ENCODE measurements around the gene SNAI1. TPM values are rescaled to one million over a fixed set of nuclear protein-coding genes. Genes with fewer than 3 reads are reported as not detected.
"Not testable (repeated sequence)": the region's sequence is repeated elsewhere in the genome, so short reads cannot be mapped to it uniquely, and the experiment has no call there.

Gene SNAI1
- polyA plus RNA-seq, 1 experiment, result 6.5 TPM

GRCh38 chr20:49993301-49993751 lies 10.5 kb downstream of the SNAI1 start:
- no peak for DNase-seq (ENCODE audit: low read depth)
- no peaks in the 10 kb centered on the region for H3K27me3 ChIP-seq (ENCODE audit: control insufficient read depth, insufficient read depth, low read length)
- H3K4me3 ChIP-seq (ENCODE audit: low read depth, low read length), result no peak overlapping the region
- no peak for TF ChIP-seq CTCF (IDR thresholded peaks at IDR 0.05; ENCODE audit: insufficient read depth, low read depth, low read length)
- ChIA-PET CTCF (no interaction called here), POLR2A (no interaction called here)
- no peaks in the 10 kb centered on the region for H3K36me3 ChIP-seq (ENCODE audit: control insufficient read depth, insufficient read depth, low read length)

- no peaks in the 10 kb centered on the region for H3K27me3 ChIP-seq (ENCODE audit: control insufficient read depth, insufficient read depth, low read length)
- TF ChIP-seq CTCF (IDR thresholded peaks at IDR 0.05; ENCODE audit: insufficient read depth, low read depth, low read length), result no peak
- H3K36me3 ChIP-seq (ENCODE audit: control insufficient read depth, insufficient read depth, low read length), result no peaks in the 10 kb centered on the region
- POLR2A ChIA-PET, result interaction anchor here (0.6 kb wide), 1 partner anchor 59 kb away, joined by 6 read pairs; no protein-coding TSS in a partner anchor
- CTCF ChIA-PET, result no interaction called here
- no peak for DNase-seq (ENCODE audit: low read depth)
- H3K4me3 ChIP-seq (ENCODE audit: low read depth, low read length), result no peak overlapping the region
Observed at GRCh38 chr20:49995586-49995985, 12.8 kb downstream of the SNAI1 start.

- H3K36me3 ChIP-seq (ENCODE audit: control insufficient read depth, insufficient read depth, low read length), result not testable (repeated sequence)
Observed at GRCh38 chr20:49998478-49999188, 15.9 kb downstream of the SNAI1 start.

GRCh38 chr20:49999329-49999728 lies 16.5 kb downstream of the SNAI1 start:
- CTCF ChIA-PET, result no interaction called here
- POLR2A ChIA-PET, result interaction anchor here (0.8 kb wide), 1 partner anchor 13 kb away, joined by 4 read pairs; no protein-coding TSS in a partner anchor
- Histone ChIP-seq H3K27me3 (ENCODE audit: control insufficient read depth, insufficient read depth, low read length) (no peaks in the 10 kb centered on the region), H3K4me3 (ENCODE audit: low read depth, low read length) (no peak overlapping the region), H3K36me3 (ENCODE audit: control insufficient read depth, insufficient read depth, low read length) (no peaks in the 10 kb centered on the region)
- DNase-seq (ENCODE audit: low read depth), result no peak
- TF ChIP-seq CTCF (IDR thresholded peaks at IDR 0.05; ENCODE audit: insufficient read depth, low read depth, low read length), result no peak

More at GRCh38 chr20:49998478-49999188, 15.9 kb downstream of the SNAI1 start:
- DNase-seq (ENCODE audit: low read depth); H3K27me3 ChIP-seq (ENCODE audit: control insufficient read depth, insufficient read depth, low read length); CTCF ChIA-PET; H3K4me3 ChIP-seq (ENCODE audit: low read depth, low read length): not testable (repeated sequence)
- POLR2A ChIA-PET, result interaction anchor here (0.8 kb wide), 1 partner anchor 12 kb away, joined by 4 read pairs; no protein-coding TSS in a partner anchor

- DNase-seq (ENCODE audit: low read depth); H3K36me3 ChIP-seq (ENCODE audit: control insufficient read depth, insufficient read depth, low read length); CTCF ChIA-PET; H3K4me3 ChIP-seq (ENCODE audit: low read depth, low read length); H3K27me3 ChIP-seq (ENCODE audit: control insufficient read depth, insufficient read depth, low read length); POLR2A ChIA-PET: not testable (repeated sequence)
Observed at GRCh38 chr20:50000548-50001222, 17.9 kb downstream of the SNAI1 start.

GRCh38 chr20:50001784-50002311 lies 19.1 kb downstream of the SNAI1 start:
- TF ChIP-seq CTCF (IDR thresholded peaks at IDR 0.05; ENCODE audit: insufficient read depth, low read depth, low read length), result no peak
- DNase-seq (ENCODE audit: low read depth), result no peak
- POLR2A ChIA-PET, result no interaction called here

More at GRCh38 chr20:50001784-50002311, 19.1 kb downstream of the SNAI1 start:
- no peak overlapping the region for H3K4me3 ChIP-seq (ENCODE audit: low read depth, low read length)
- CTCF ChIA-PET, result interaction anchor here (1.6 kb wide), 1 partner anchor 23 kb away, joined by 6 read pairs; no protein-coding TSS in a partner anchor
- no peaks in the 10 kb centered on the region for H3K27me3 ChIP-seq (ENCODE audit: control insufficient read depth, insufficient read depth, low read length)
- no peaks in the 10 kb centered on the region for H3K36me3 ChIP-seq (ENCODE audit: control insufficient read depth, insufficient read depth, low read length)
